ENCODE data around the gene ABCD3. TPM values are rescaled to one million over a fixed set of nuclear protein-coding genes. Genes with fewer than 3 reads are reported as not detected.

ABCD3 gene
- total RNA-seq, 1 experiment from 2014 or later, result 48.8 TPM

DNA sequence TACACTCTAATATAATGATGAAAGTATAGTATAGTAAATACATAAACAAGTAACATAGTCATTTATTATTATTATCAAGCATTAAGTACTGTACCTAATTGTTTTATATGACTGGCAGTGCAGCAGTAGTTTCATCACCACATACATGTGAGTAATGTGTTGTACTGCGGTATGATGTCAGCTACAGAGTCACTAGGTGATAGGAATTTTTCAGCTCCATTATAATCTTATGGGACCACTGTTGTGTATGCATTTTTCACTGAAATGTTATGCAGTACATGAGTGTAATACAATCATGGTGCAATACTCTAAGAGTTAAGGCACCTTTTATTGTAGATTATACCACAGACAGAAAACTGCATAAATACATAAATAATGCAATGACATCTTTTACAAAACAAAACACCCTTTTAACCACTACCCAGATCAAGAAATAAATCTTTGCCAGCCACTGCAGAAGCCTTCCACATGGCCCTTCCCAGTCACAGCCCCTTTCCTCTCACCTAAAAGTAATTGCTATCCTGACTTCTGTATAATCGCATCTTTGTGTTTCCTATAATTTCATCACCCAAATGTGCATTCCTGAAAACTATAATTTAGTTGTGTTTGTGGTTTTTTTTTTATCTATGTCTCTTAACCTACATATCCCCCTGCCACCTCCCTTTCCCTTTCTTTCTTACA is 16.3 kb downstream of the ABCD3 start:
- no TSS peak for BruUV-seq (replicated peaks)
- RAD21 ChIA-PET (ENCODE audit: low non-redundant PET in 1 of 2, low total read pairs in 2 of 2, uncharacterized antibody in 2 of 2, unreplicated experiment in 2 of 2), result no interaction called here
- POLR2A ChIA-PET, result no interaction called here
- Histone ChIP-seq H3K4me2 (ENCODE audit: low read length) (no peak overlapping the region), H3K9me3 (ENCODE audit: control insufficient read depth in 1 of 2, insufficient read depth in 1 of 2, low read depth in 1 of 2, low read length in 2 of 2) (no peaks in the 10 kb centered on the region; a peak in 1 of 4 replicates), H3K27me3 (ENCODE audit: insufficient read depth, low read length) (no peaks in the 10 kb centered on the region), H3K9ac (ENCODE audit: low read length) (no peak overlapping the region), H3K27ac (ENCODE audit: low read depth, low read length) (no peak overlapping the region), H3K79me2 (ENCODE audit: insufficient read depth, low read length) (peaks cover 90% of the 10 kb centered on the region), H2AFZ (ENCODE audit: low read depth, low read length, poor library complexity, severe bottlenecking) (no peak overlapping the region), H3K4me3 (replicated peaks in 1 of 2; ENCODE audit: low read depth in 1 of 2, low read length in 2 of 2) (no peak overlapping the region), H3K36me3 (ENCODE audit: control insufficient read depth in 1 of 2, insufficient read depth in 2 of 2, low read length in 2 of 2) (no peaks in the 10 kb centered on the region), H4K20me1 (ENCODE audit: insufficient read depth) (no peaks in the 10 kb centered on the region; the same call in 1 of the 2 replicates), H3K4me1 (ENCODE audit: control insufficient read depth in 1 of 2, insufficient read depth in 2 of 2, low read length in 2 of 2) (no peaks in the 10 kb centered on the region), H3K9me2 (ENCODE audit: insufficient read depth) (no peaks in the 10 kb centered on the region)
- CTCF ChIA-PET, result no interaction called here
- TF ChIP-seq POLR2AphosphoS5 (IDR thresholded peaks at IDR 0.05; ENCODE audit: low read depth, low read length) (no peak), FOSL1 (IDR thresholded peaks at IDR 0.05; ENCODE audit: low read depth) (no peak), ZFX (IDR thresholded peaks at IDR 0.05) (no peak), CEBPB (IDR thresholded peaks at IDR 0.05; ENCODE audit: low read depth) (no peak), ZNF274 (IDR thresholded peaks at IDR 0.05; ENCODE audit: low read depth, low read length) (no peak), EZH2phosphoT487 (IDR thresholded peaks at IDR 0.05; ENCODE audit: borderline replicate concordance) (no peak), SP1 (IDR thresholded peaks at IDR 0.05; ENCODE audit: low read depth) (no peak), POLR2A (IDR thresholded peaks at IDR 0.05; ENCODE audit: borderline replicate concordance, extremely low read depth, insufficient read depth, insufficient read length) (no peak), RAD21 (IDR thresholded peaks at IDR 0.05; ENCODE audit: low read depth) (no peak), ELF1 (IDR thresholded peaks at IDR 0.05; ENCODE audit: borderline replicate concordance, low read depth) (no peak), EZH2 (IDR thresholded peaks at IDR 0.05) (no peak), TCF7L2 (IDR thresholded peaks at IDR 0.05; ENCODE audit: borderline replicate concordance, extremely low read depth, insufficient read depth, insufficient read length) (no peak), SIN3A (IDR thresholded peaks at IDR 0.05; ENCODE audit: low read depth) (no peak), SRF (IDR thresholded peaks at IDR 0.05; ENCODE audit: low read depth) (no peak), JUND (IDR thresholded peaks at IDR 0.05) (no peak)
- TF ChIP-seq, protein P1, sequence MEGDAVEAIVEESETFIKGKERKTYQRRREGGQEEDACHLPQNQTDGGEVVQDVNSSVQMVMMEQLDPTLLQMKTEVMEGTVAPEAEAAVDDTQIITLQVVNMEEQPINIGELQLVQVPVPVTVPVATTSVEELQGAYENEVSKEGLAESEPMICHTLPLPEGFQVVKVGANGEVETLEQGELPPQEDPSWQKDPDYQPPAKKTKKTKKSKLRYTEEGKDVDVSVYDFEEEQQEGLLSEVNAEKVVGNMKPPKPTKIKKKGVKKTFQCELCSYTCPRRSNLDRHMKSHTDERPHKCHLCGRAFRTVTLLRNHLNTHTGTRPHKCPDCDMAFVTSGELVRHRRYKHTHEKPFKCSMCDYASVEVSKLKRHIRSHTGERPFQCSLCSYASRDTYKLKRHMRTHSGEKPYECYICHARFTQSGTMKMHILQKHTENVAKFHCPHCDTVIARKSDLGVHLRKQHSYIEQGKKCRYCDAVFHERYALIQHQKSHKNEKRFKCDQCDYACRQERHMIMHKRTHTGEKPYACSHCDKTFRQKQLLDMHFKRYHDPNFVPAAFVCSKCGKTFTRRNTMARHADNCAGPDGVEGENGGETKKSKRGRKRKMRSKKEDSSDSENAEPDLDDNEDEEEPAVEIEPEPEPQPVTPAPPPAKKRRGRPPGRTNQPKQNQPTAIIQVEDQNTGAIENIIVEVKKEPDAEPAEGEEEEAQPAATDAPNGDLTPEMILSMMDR (IDR thresholded peaks at IDR 0.05 in 2 of 3, conservative IDR thresholded peaks at IDR 0.05 in 1 of 3; ENCODE audit: borderline replicate concordance in 1 of 3, insufficient read depth in 1 of 3, low read depth in 2 of 3, low read length in 2 of 3), result no peak
- TF ChIP-seq, protein P2, sequence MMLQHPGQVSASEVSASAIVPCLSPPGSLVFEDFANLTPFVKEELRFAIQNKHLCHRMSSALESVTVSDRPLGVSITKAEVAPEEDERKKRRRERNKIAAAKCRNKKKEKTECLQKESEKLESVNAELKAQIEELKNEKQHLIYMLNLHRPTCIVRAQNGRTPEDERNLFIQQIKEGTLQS (IDR thresholded peaks at IDR 0.05), result no peak
- TF ChIP-seq, protein P3, sequence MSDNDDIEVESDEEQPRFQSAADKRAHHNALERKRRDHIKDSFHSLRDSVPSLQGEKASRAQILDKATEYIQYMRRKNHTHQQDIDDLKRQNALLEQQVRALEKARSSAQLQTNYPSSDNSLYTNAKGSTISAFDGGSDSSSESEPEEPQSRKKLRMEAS (IDR thresholded peaks at IDR 0.05), result no peak
- TF ChIP-seq, protein P4, sequence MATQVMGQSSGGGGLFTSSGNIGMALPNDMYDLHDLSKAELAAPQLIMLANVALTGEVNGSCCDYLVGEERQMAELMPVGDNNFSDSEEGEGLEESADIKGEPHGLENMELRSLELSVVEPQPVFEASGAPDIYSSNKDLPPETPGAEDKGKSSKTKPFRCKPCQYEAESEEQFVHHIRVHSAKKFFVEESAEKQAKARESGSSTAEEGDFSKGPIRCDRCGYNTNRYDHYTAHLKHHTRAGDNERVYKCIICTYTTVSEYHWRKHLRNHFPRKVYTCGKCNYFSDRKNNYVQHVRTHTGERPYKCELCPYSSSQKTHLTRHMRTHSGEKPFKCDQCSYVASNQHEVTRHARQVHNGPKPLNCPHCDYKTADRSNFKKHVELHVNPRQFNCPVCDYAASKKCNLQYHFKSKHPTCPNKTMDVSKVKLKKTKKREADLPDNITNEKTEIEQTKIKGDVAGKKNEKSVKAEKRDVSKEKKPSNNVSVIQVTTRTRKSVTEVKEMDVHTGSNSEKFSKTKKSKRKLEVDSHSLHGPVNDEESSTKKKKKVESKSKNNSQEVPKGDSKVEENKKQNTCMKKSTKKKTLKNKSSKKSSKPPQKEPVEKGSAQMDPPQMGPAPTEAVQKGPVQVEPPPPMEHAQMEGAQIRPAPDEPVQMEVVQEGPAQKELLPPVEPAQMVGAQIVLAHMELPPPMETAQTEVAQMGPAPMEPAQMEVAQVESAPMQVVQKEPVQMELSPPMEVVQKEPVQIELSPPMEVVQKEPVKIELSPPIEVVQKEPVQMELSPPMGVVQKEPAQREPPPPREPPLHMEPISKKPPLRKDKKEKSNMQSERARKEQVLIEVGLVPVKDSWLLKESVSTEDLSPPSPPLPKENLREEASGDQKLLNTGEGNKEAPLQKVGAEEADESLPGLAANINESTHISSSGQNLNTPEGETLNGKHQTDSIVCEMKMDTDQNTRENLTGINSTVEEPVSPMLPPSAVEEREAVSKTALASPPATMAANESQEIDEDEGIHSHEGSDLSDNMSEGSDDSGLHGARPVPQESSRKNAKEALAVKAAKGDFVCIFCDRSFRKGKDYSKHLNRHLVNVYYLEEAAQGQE (IDR thresholded peaks at IDR 0.05; ENCODE audit: low read depth), result no peak
- DNase-seq (ENCODE audit: low read depth, low spot score) (no peak), ATAC-seq (no peak)
- intact Hi-C loops (cut with micrococcal nuclease), result no loop called here
